MCF 10A (cell line): ENCODE data around the gene RGL4. TPM values are rescaled to one million over a fixed set of nuclear protein-coding genes. Genes with fewer than 3 reads are reported as not detected.
"Not testable (repeated sequence)": the region's sequence is repeated elsewhere in the genome, so short reads cannot be mapped to it uniquely, and the experiment has no call there.

Experiments
- BruUV-seq: library from RNA; stranded (reverse); fragments of 400-500 nt; replicated peaks from 2 replicates; lab custom pipeline; 2021; lab: Mats Ljungman, UMichigan
- CTCF ChIA-PET: fragments of 300-600 bp; sonication (Branson Sonifier 250); formaldehyde crosslinking; extraction: SDS; loops from one replicate; lab custom pipeline; 2021; ENCODE audit warnings: antibody characterized with exemption, inconsistent platforms; lab: Yijun Ruan, JAX
- POLR2A ChIA-PET: fragments of 300-600, 350-650 bp; sonication (Branson Sonifier 250); formaldehyde crosslinking; extraction: SDS; loops from one replicate; lab custom pipeline; 2020; ENCODE audit warnings: antibody characterized with exemption, inconsistent platforms; lab: Yijun Ruan, JAX
- DNase-seq: peaks from one replicate; pipeline ENCODE4 v3.0.0-alpha.2; 2018; ENCODE audit not compliant: unreplicated experiment
- H3K27ac Mint-ChIP-seq: one replicate; pipeline ENCODE4 v1.8.0; 2022; ENCODE audit warnings: mild to moderate bottlenecking, low read depth, mixed read lengths; ENCODE audit not compliant: unreplicated experiment
- H3K27me3 Mint-ChIP-seq: one replicate; pipeline ENCODE4 v1.8.0; 2022; ENCODE audit warnings: mixed read lengths; ENCODE audit not compliant: insufficient read depth, unreplicated experiment
- H3K36me3 Mint-ChIP-seq: one replicate; pipeline ENCODE4 v1.8.0; 2022; ENCODE audit warnings: mild to moderate bottlenecking, moderate library complexity, mixed read lengths; ENCODE audit not compliant: insufficient read depth, unreplicated experiment
- H3K4me1 Mint-ChIP-seq: one replicate; pipeline ENCODE4 v1.8.0; 2022; ENCODE audit warnings: mixed read lengths; ENCODE audit not compliant: insufficient read depth, unreplicated experiment
- H3K4me3 Mint-ChIP-seq: one replicate; pipeline ENCODE4 v1.8.0; 2022; ENCODE audit warnings: mild to moderate bottlenecking, moderate library complexity, mixed read lengths; ENCODE audit not compliant: unreplicated experiment
- H3K9me3 Mint-ChIP-seq: one replicate; pipeline ENCODE4 v1.8.0; 2022; ENCODE audit warnings: mixed read lengths; ENCODE audit not compliant: unreplicated experiment
- CTCF ChIP-seq: fragments of 200-600 bp; IDR thresholded peaks from one replicate; pipeline ENCODE4 v1.8.0; 2022; ENCODE audit warnings: antibody characterized with exemption, mild to moderate bottlenecking; ENCODE audit not compliant: unreplicated experiment
- intact Hi-C: fragments of 100-400 bp; cut with micrococcal nuclease; formaldehyde crosslinking; loops from 2 replicates; pipeline ENCODE4 v1.14.1; 2022
- total RNA-seq: library from RNA; stranded (reverse); gene quantifications from 2 replicates; pipeline ENCODE4 v1.2.3, GENCODE V29; 2022

RGL4 gene
- total RNA-seq, 1 experiment from 2014 or later = not detected

DNA sequence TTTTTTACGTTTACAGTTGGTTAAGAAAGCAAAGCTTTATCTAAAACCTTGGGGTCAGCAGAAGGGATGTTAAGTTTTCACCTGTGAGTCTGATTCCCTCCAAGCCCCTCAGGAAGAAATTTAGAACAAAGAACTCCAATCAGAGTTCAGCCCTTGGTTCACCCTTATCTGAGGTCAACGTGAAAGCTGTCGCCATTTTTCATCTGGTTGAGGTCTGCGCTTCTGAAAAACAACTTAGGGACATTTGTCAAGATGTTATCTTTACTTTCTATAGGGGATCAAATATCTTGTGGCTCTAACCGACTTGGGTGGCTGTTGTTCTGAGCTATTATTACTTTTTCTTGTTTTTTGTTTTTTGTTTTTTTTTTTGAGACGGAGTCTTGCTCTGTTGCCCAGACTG lies 30.0 kb downstream of the RGL4 start:
- no peak for TF ChIP-seq CTCF
- Mint-ChIP-seq H3K27me3 (no peaks in the 10 kb centered on the region), H3K4me1 (no peaks in the 10 kb centered on the region), H3K4me3 (no peak overlapping the region), H3K27ac (no peak overlapping the region), H3K36me3 (no peaks in the 10 kb centered on the region), H3K9me3 (no peaks in the 10 kb centered on the region)
- DNase-seq = no peak
- BruUV-seq = no TSS peak
- intact Hi-C loops = no loop called here
- CTCF ChIA-PET = interaction anchor here (0.6 kb wide), 1 partner anchor 146 kb away, joined by 3 read pairs; no protein-coding TSS in a partner anchor
- POLR2A ChIA-PET = interaction anchor here (0.6 kb wide), 1 partner anchor 497 kb away, joined by 3 read pairs; no protein-coding TSS in a partner anchor

DNA sequence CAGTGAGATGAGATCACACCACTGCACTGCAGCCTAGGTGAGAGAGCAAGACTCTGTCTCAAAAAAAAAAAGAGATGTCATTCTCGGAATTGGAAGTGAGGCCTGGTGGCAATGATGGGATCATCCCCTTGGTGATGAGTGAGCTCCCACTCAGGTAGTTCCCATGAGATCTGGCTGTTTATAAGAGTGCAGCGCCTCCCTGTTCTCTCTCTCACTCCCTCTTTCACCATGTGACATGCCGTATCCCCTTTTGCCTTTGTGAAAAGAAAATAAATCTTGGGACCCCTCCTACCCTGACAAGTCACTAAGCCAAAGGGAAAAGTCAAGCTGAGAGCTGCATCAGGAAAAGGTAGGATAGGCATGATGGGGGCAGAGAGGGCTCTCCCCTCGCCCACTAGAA lies 31.3 kb downstream of the RGL4 start:
- Mint-ChIP-seq H3K4me3 (no peak overlapping the region), H3K36me3 (no peaks in the 10 kb centered on the region), H3K9me3 (no peaks in the 10 kb centered on the region), H3K27ac (no peak overlapping the region), H3K27me3 (peaks cover 9% of the 10 kb centered on the region), H3K4me1 (no peaks in the 10 kb centered on the region)
- ChIA-PET POLR2A (interaction anchor here (0.6 to 0.7 kb wide), 2 partner anchors 192 to 519 kb away, joined by 3 to 4 read pairs; no protein-coding TSS in a partner anchor), CTCF (no interaction called here)
- no peak for TF ChIP-seq CTCF
- no peak for DNase-seq
- intact Hi-C loops = no loop called here
- no TSS peak for BruUV-seq

- Mint-ChIP-seq H3K4me1 (no peaks in the 10 kb centered on the region), H3K27me3 (peaks cover 10% of the 10 kb centered on the region), H3K4me3 (no peak overlapping the region), H3K9me3 (no peaks in the 10 kb centered on the region), H3K36me3 (no peaks in the 10 kb centered on the region), H3K27ac (no peak overlapping the region)
- no peak for DNase-seq
- POLR2A ChIA-PET = interaction anchor here (0.6 to 0.7 kb wide), 2 partner anchors 191 to 519 kb away, joined by 3 to 4 read pairs; no protein-coding TSS in a partner anchor
- intact Hi-C loops = no loop called here
- TF ChIP-seq CTCF = no peak
- BruUV-seq = no TSS peak
- CTCF ChIA-PET = no interaction called here
Observed at GRCh38 chr22:23722724-23723123, 31.9 kb downstream of the RGL4 start.

- POLR2A ChIA-PET = interaction anchor here (1.1 kb wide), 1 partner anchor 12 kb away, joined by 4 read pairs; no protein-coding TSS in a partner anchor
- H3K4me1 Mint-ChIP-seq, BruUV-seq, H3K27me3 Mint-ChIP-seq, H3K36me3 Mint-ChIP-seq, H3K27ac Mint-ChIP-seq, H3K9me3 Mint-ChIP-seq, H3K4me3 Mint-ChIP-seq, intact Hi-C loops, CTCF ChIA-PET, DNase-seq: not testable (repeated sequence)
Observed at GRCh38 chr22:23728108-23728507, 37.3 kb downstream of the RGL4 start.

- peaks cover 5% of the 10 kb centered on the region for H3K36me3 Mint-ChIP-seq
- no peak for DNase-seq
- H3K27ac Mint-ChIP-seq = no peak overlapping the region
- H3K4me1 Mint-ChIP-seq = no peaks in the 10 kb centered on the region
- H3K4me3 Mint-ChIP-seq = no peak overlapping the region
- TF ChIP-seq CTCF = no peak
- H3K9me3 Mint-ChIP-seq = no peaks in the 10 kb centered on the region
- no peaks in the 10 kb centered on the region for H3K27me3 Mint-ChIP-seq
- POLR2A ChIA-PET = no interaction called here
- intact Hi-C loops = no loop called here
- no TSS peak for BruUV-seq
- CTCF ChIA-PET = interaction anchor here (0.6 kb wide), 1 partner anchor 966 kb away, joined by 4 read pairs; no protein-coding TSS in a partner anchor
Observed at GRCh38 chr22:23737696-23738095, 46.9 kb downstream of the RGL4 start.
